ENCODE data around the gene GLIS1.

Gene GLIS1

GRCh38 chr1:53739109-53739681 is at the start of gene GLIS1:
Gene GLIS1, minus strand, starts transcription at chr1:53739164. Its CDS starts 1,100 bp downstream, at chr1:53738064.
- peak; percentile 68 for ATAC-seq (replicated peaks; ENCODE audit: extremely low read depth, poor library complexity, severe bottlenecking)
- peaks cover 8% of the 10 kb centered on the region for H3K9me3 Mint-ChIP-seq
- H3K27ac Mint-ChIP-seq (ENCODE audit: low read depth): no peak within 1 kb of the TSS
- DNase-seq (ENCODE audit: low spot score in 2 of 2): no peak
- H3K36me3 Mint-ChIP-seq (ENCODE audit: insufficient read depth): no peaks in the 10 kb centered on the region
- peaks cover 58% of the 10 kb centered on the region for H3K27me3 Mint-ChIP-seq
- peak within 1 kb of the TSS; percentile 52 for H3K4me3 Mint-ChIP-seq
- no peaks in the 10 kb centered on the region for H3K4me1 Mint-ChIP-seq

- no peaks in the 10 kb centered on the region for H3K9me3 Mint-ChIP-seq
- peaks cover 37% of the 10 kb centered on the region for H3K36me3 Mint-ChIP-seq (ENCODE audit: insufficient read depth)
- ATAC-seq (replicated peaks; ENCODE audit: extremely low read depth, poor library complexity, severe bottlenecking) (no peak), DNase-seq (ENCODE audit: low spot score in 2 of 2) (no peak)
- H3K27me3 Mint-ChIP-seq: no peaks in the 10 kb centered on the region
- H3K4me1 Mint-ChIP-seq: no peaks in the 10 kb centered on the region
- no peak overlapping the region for H3K4me3 Mint-ChIP-seq
- H3K27ac Mint-ChIP-seq (ENCODE audit: low read depth): no peak overlapping the region
Measured at GRCh38 chr1:53787655-53788054, 48.7 kb upstream of the GLIS1 start.

- Mint-ChIP-seq H3K4me3 (no peak overlapping the region), H3K27ac (ENCODE audit: low read depth) (peak overlapping the region; percentile 32), H3K36me3 (ENCODE audit: insufficient read depth) (peaks cover 36% of the 10 kb centered on the region), H3K27me3 (no peaks in the 10 kb centered on the region), H3K9me3 (no peaks in the 10 kb centered on the region), H3K4me1 (no peaks in the 10 kb centered on the region)
- DNase-seq (ENCODE audit: low spot score in 2 of 2) (no peak), ATAC-seq (replicated peaks; ENCODE audit: extremely low read depth, poor library complexity, severe bottlenecking) (no peak)
Measured at GRCh38 chr1:53783056-53783455, 44.1 kb upstream of the GLIS1 start.

- peaks cover 27% of the 10 kb centered on the region for H3K36me3 Mint-ChIP-seq (ENCODE audit: insufficient read depth)
- ATAC-seq (replicated peaks; ENCODE audit: extremely low read depth, poor library complexity, severe bottlenecking): no peak
- no peak for DNase-seq (ENCODE audit: low spot score in 2 of 2)
- H3K27me3 Mint-ChIP-seq: no peaks in the 10 kb centered on the region
- H3K4me1 Mint-ChIP-seq: no peaks in the 10 kb centered on the region
- H3K27ac Mint-ChIP-seq (ENCODE audit: low read depth): no peak overlapping the region
- H3K9me3 Mint-ChIP-seq: no peaks in the 10 kb centered on the region
- no peak overlapping the region for H3K4me3 Mint-ChIP-seq
Measured at GRCh38 chr1:53781654-53782053, 42.7 kb upstream of the GLIS1 start.

GRCh38 chr1:53777272-53777671 is 38.3 kb upstream of the GLIS1 start:
- Mint-ChIP-seq H3K36me3 (ENCODE audit: insufficient read depth) (peaks cover 10% of the 10 kb centered on the region), H3K27me3 (no peaks in the 10 kb centered on the region), H3K9me3 (no peaks in the 10 kb centered on the region), H3K4me1 (no peaks in the 10 kb centered on the region), H3K4me3 (no peak overlapping the region), H3K27ac (ENCODE audit: low read depth) (no peak overlapping the region)
- DNase-seq (ENCODE audit: low spot score in 2 of 2) (no peak), ATAC-seq (replicated peaks; ENCODE audit: extremely low read depth, poor library complexity, severe bottlenecking) (no peak)

- H3K36me3 Mint-ChIP-seq (ENCODE audit: insufficient read depth): peaks cover 4% of the 10 kb centered on the region
- H3K9me3 Mint-ChIP-seq: no peaks in the 10 kb centered on the region
- no peak overlapping the region for H3K27ac Mint-ChIP-seq (ENCODE audit: low read depth)
- peaks cover 5% of the 10 kb centered on the region for H3K4me1 Mint-ChIP-seq
- DNase-seq (ENCODE audit: low spot score in 2 of 2) (no peak), ATAC-seq (replicated peaks; ENCODE audit: extremely low read depth, poor library complexity, severe bottlenecking) (no peak)
- H3K27me3 Mint-ChIP-seq: no peaks in the 10 kb centered on the region
- H3K4me3 Mint-ChIP-seq: no peak overlapping the region
Measured at GRCh38 chr1:53771648-53772047, 32.7 kb upstream of the GLIS1 start.

- ATAC-seq (replicated peaks; ENCODE audit: extremely low read depth, poor library complexity, severe bottlenecking) (no peak), DNase-seq (ENCODE audit: low spot score in 2 of 2) (no peak)
- Mint-ChIP-seq H3K4me3 (no peak overlapping the region), H3K4me1 (peaks cover 19% of the 10 kb centered on the region), H3K9me3 (no peaks in the 10 kb centered on the region), H3K27me3 (no peaks in the 10 kb centered on the region), H3K36me3 (ENCODE audit: insufficient read depth) (peaks cover 4% of the 10 kb centered on the region), H3K27ac (ENCODE audit: low read depth) (peak overlapping the region; percentile 60)
Measured at GRCh38 chr1:53769780-53770179, 30.8 kb upstream of the GLIS1 start.

GRCh38 chr1:53769184-53769583 is 30.2 kb upstream of the GLIS1 start:
- ATAC-seq (replicated peaks; ENCODE audit: extremely low read depth, poor library complexity, severe bottlenecking) (no peak), DNase-seq (ENCODE audit: low spot score in 2 of 2) (no peak)
- Mint-ChIP-seq H3K36me3 (ENCODE audit: insufficient read depth) (peaks cover 4% of the 10 kb centered on the region), H3K4me3 (no peak overlapping the region), H3K27ac (ENCODE audit: low read depth) (peak overlapping the region; percentile 60), H3K9me3 (no peaks in the 10 kb centered on the region), H3K4me1 (peaks cover 19% of the 10 kb centered on the region), H3K27me3 (no peaks in the 10 kb centered on the region)

- peak overlapping the region; percentile 63 for H3K4me3 Mint-ChIP-seq
Measured at GRCh38 chr1:53766831-53767405, 28.0 kb upstream of the GLIS1 start.

GRCh38 chr1:53766194-53766742 is 27.3 kb upstream of the GLIS1 start:
- peaks cover 19% of the 10 kb centered on the region for H3K4me1 Mint-ChIP-seq
- DNase-seq (ENCODE audit: low spot score in 2 of 2) (no peak), ATAC-seq (replicated peaks; ENCODE audit: extremely low read depth, poor library complexity, severe bottlenecking) (peak; percentile 41)

More at GRCh38 chr1:53766831-53767405, 28.0 kb upstream of the GLIS1 start:
- Mint-ChIP-seq H3K9me3 (no peaks in the 10 kb centered on the region), H3K36me3 (ENCODE audit: insufficient read depth) (peaks cover 2% of the 10 kb centered on the region), H3K27me3 (no peaks in the 10 kb centered on the region), H3K27ac (ENCODE audit: low read depth) (peak overlapping the region; percentile 86), H3K4me1 (peaks cover 19% of the 10 kb centered on the region)
- DNase-seq (ENCODE audit: low spot score in 2 of 2) (no peak), ATAC-seq (replicated peaks; ENCODE audit: extremely low read depth, poor library complexity, severe bottlenecking) (no peak)

GRCh38 chr1:53765657-53766056 is 26.7 kb upstream of the GLIS1 start:
- Mint-ChIP-seq H3K27me3 (no peaks in the 10 kb centered on the region), H3K36me3 (ENCODE audit: insufficient read depth) (peaks cover 2% of the 10 kb centered on the region), H3K9me3 (no peaks in the 10 kb centered on the region), H3K4me1 (peaks cover 19% of the 10 kb centered on the region), H3K27ac (ENCODE audit: low read depth) (peak overlapping the region; percentile 86), H3K4me3 (peak overlapping the region; percentile 63)
- DNase-seq (ENCODE audit: low spot score in 2 of 2) (no peak), ATAC-seq (replicated peaks; ENCODE audit: extremely low read depth, poor library complexity, severe bottlenecking) (peak; percentile 93)

More at GRCh38 chr1:53766194-53766742, 27.3 kb upstream of the GLIS1 start:
- Mint-ChIP-seq H3K9me3 (no peaks in the 10 kb centered on the region), H3K4me3 (peak overlapping the region; percentile 63), H3K27ac (ENCODE audit: low read depth) (peak overlapping the region; percentile 86), H3K27me3 (no peaks in the 10 kb centered on the region), H3K36me3 (ENCODE audit: insufficient read depth) (peaks cover 2% of the 10 kb centered on the region)

GRCh38 chr1:53763911-53764310 is 24.9 kb upstream of the GLIS1 start:
- H3K4me3 Mint-ChIP-seq: no peak overlapping the region
- H3K4me1 Mint-ChIP-seq: peaks cover 19% of the 10 kb centered on the region
- DNase-seq (ENCODE audit: low spot score in 2 of 2) (no peak), ATAC-seq (replicated peaks; ENCODE audit: extremely low read depth, poor library complexity, severe bottlenecking) (no peak)
- no peaks in the 10 kb centered on the region for H3K27me3 Mint-ChIP-seq
- no peak overlapping the region for H3K27ac Mint-ChIP-seq (ENCODE audit: low read depth)
- H3K36me3 Mint-ChIP-seq (ENCODE audit: insufficient read depth): no peaks in the 10 kb centered on the region
- no peaks in the 10 kb centered on the region for H3K9me3 Mint-ChIP-seq

- no peak for DNase-seq (ENCODE audit: low spot score in 2 of 2)
- Mint-ChIP-seq H3K9me3 (no peaks in the 10 kb centered on the region), H3K4me3 (no peak overlapping the region), H3K4me1 (peaks cover 19% of the 10 kb centered on the region), H3K27ac (ENCODE audit: low read depth) (no peak overlapping the region), H3K27me3 (no peaks in the 10 kb centered on the region), H3K36me3 (ENCODE audit: insufficient read depth) (no peaks in the 10 kb centered on the region)
- ATAC-seq (replicated peaks; ENCODE audit: extremely low read depth, poor library complexity, severe bottlenecking): no peak
Measured at GRCh38 chr1:53763461-53763860, 24.5 kb upstream of the GLIS1 start.

All from central memory CD8-positive, alpha-beta T cell (primary cell).